Measurements from ENCODE around the gene CCZ1. TPM values are rescaled to one million over a fixed set of nuclear protein-coding genes. Genes with fewer than 3 reads are reported as not detected.
"Not testable (repeated sequence)": the region's sequence is repeated elsewhere in the genome, so short reads cannot be mapped to it uniquely, and the experiment has no call there.

CCZ1 gene
- total RNA-seq, 1 experiment from 2014 or later = 81.7 TPM

GRCh38 chr7:5884431-5884830 is 14.1 kb upstream of the CCZ1 start:
- H3K79me2 ChIP-seq (ENCODE audit: low read depth); POLR2A ChIA-PET (ENCODE audit: unreplicated experiment); H3K9me3 ChIP-seq (ENCODE audit: insufficient read depth, low read depth); H3K4me2 ChIP-seq; H3K36me3 ChIP-seq (ENCODE audit: low read depth); DNase-seq; H3K27ac ChIP-seq; BruUV-seq (replicated peaks); H3F3A ChIP-seq (ENCODE audit: insufficient read depth, low read depth); H3K4me1 ChIP-seq (replicated peaks; ENCODE audit: insufficient read depth); intact Hi-C loops (cut with micrococcal nuclease; ENCODE audit: unreplicated experiment); H3K4me3 ChIP-seq; H3K9me2 ChIP-seq (ENCODE audit: insufficient read depth); H3K27me3 ChIP-seq (ENCODE audit: insufficient read depth, low read depth); H4K20me1 ChIP-seq (ENCODE audit: insufficient read depth); H2AFZ ChIP-seq: not testable (repeated sequence)
- CTCF ChIA-PET = interaction anchor here (0.6 kb wide), 1 partner anchor 57 kb away, joined by 12 read pairs; no protein-coding TSS in a partner anchor

- H3K27ac ChIP-seq; H3K27me3 ChIP-seq (ENCODE audit: insufficient read depth, low read depth); H3K4me2 ChIP-seq; H3K36me3 ChIP-seq (ENCODE audit: low read depth); H3K9me3 ChIP-seq (ENCODE audit: insufficient read depth, low read depth); intact Hi-C loops (cut with micrococcal nuclease; ENCODE audit: unreplicated experiment); H3K4me1 ChIP-seq (replicated peaks; ENCODE audit: insufficient read depth); BruUV-seq (replicated peaks); H3F3A ChIP-seq (ENCODE audit: insufficient read depth, low read depth); H3K79me2 ChIP-seq (ENCODE audit: low read depth); H4K20me1 ChIP-seq (ENCODE audit: insufficient read depth); H3K9me2 ChIP-seq (ENCODE audit: insufficient read depth); H2AFZ ChIP-seq; H3K4me3 ChIP-seq: not testable (repeated sequence)
- CTCF ChIA-PET = interaction anchor here (0.6 kb wide), 2 partner anchors 68 to 1663 kb away, joined by 5 to 11 read pairs; no protein-coding TSS in a partner anchor
- DNase-seq = peak; percentile 51 to 63
- POLR2A ChIA-PET (ENCODE audit: unreplicated experiment) = interaction anchor here (0.6 kb wide), 1 partner anchor 1528 kb away, joined by 15 read pairs; no protein-coding TSS in a partner anchor
Observed at GRCh38 chr7:5888021-5888420, 10.5 kb upstream of the CCZ1 start.

GRCh38 chr7:5890244-5890643 is 8.3 kb upstream of the CCZ1 start:
- H4K20me1 ChIP-seq (ENCODE audit: insufficient read depth); H3K9me2 ChIP-seq (ENCODE audit: insufficient read depth); H3K79me2 ChIP-seq (ENCODE audit: low read depth); H3K36me3 ChIP-seq (ENCODE audit: low read depth); H2AFZ ChIP-seq; H3K27me3 ChIP-seq (ENCODE audit: insufficient read depth, low read depth); H3K27ac ChIP-seq; BruUV-seq (replicated peaks); DNase-seq; H3K4me1 ChIP-seq (replicated peaks; ENCODE audit: insufficient read depth); H3K4me2 ChIP-seq; H3K4me3 ChIP-seq; POLR2A ChIA-PET (ENCODE audit: unreplicated experiment); H3F3A ChIP-seq (ENCODE audit: insufficient read depth, low read depth); intact Hi-C loops (cut with micrococcal nuclease; ENCODE audit: unreplicated experiment); CTCF ChIA-PET; H3K9me3 ChIP-seq (ENCODE audit: insufficient read depth, low read depth): not testable (repeated sequence)

DNA sequence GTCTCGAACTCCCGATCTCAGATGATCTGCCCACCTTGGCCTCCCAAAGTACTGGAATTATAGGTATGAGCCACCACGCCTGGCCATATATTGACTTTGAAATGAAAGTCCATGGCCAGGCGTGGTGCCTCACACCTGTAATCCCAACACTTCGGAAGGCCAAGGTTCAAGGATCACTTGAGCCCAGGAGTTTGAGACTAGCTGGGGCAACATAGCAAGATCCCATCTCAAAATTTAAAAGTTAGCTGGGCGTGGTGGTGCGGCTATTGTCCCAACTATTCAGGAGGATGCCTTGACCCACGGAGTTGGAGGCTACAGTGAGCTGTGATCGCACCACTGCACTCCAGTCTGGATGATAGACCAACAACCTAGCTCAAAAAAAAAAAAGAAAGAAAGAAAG is 6.0 kb upstream of the CCZ1 start:
- Histone ChIP-seq H3F3A (ENCODE audit: insufficient read depth, low read depth) (0 out of 2 replicates have a peak, but pooled peaks cover 3% of the 10 kb centered on the region), H3K9me3 (ENCODE audit: insufficient read depth, low read depth) (no peaks in the 10 kb centered on the region), H3K27ac (no peak overlapping the region), H3K4me1 (replicated peaks; ENCODE audit: insufficient read depth) (no peaks in the 10 kb centered on the region; the same call in 1 of the 2 replicates), H3K4me3 (no peak overlapping the region), H3K27me3 (ENCODE audit: insufficient read depth, low read depth) (no peaks in the 10 kb centered on the region), H4K20me1 (ENCODE audit: insufficient read depth) (no peaks in the 10 kb centered on the region), H3K79me2 (ENCODE audit: low read depth) (no peaks in the 10 kb centered on the region), H2AFZ (no peak overlapping the region), H3K4me2 (no peak overlapping the region), H3K9me2 (ENCODE audit: insufficient read depth) (no peaks in the 10 kb centered on the region), H3K36me3 (ENCODE audit: low read depth) (no peaks in the 10 kb centered on the region)
- TF ChIP-seq CTCF (conservative IDR thresholded peaks at IDR 0.05) (no peak), EZH2 (IDR thresholded peaks at IDR 0.05; ENCODE audit: low read depth) (no peak)
- ChIA-PET POLR2A (ENCODE audit: unreplicated experiment) (no interaction called here), CTCF (no interaction called here)
- no TSS peak for BruUV-seq (replicated peaks)
- intact Hi-C loops (cut with micrococcal nuclease; ENCODE audit: unreplicated experiment) = no loop called here
- DNase-seq = no peak

- H3K4me1 ChIP-seq (replicated peaks; ENCODE audit: insufficient read depth); H2AFZ ChIP-seq; H3K79me2 ChIP-seq (ENCODE audit: low read depth); H3K27ac ChIP-seq; intact Hi-C loops (cut with micrococcal nuclease; ENCODE audit: unreplicated experiment); H3K9me3 ChIP-seq (ENCODE audit: insufficient read depth, low read depth); CTCF ChIA-PET; H3K9me2 ChIP-seq (ENCODE audit: insufficient read depth); H3K27me3 ChIP-seq (ENCODE audit: insufficient read depth, low read depth); BruUV-seq (replicated peaks); H3F3A ChIP-seq (ENCODE audit: insufficient read depth, low read depth); H4K20me1 ChIP-seq (ENCODE audit: insufficient read depth); H3K36me3 ChIP-seq (ENCODE audit: low read depth): not testable (repeated sequence)
- DNase-seq = peak in 1 of 2 experiments; percentile 31
- POLR2A ChIA-PET (ENCODE audit: unreplicated experiment) = interaction anchor here (0.7 kb wide), 1 partner anchor 17 kb away, joined by 6 read pairs; no protein-coding TSS in a partner anchor
- H3K4me3 ChIP-seq = peak overlapping the region; percentile 61; the same call in 1 of the 2 replicates
- peak overlapping the region; percentile 82 for H3K4me2 ChIP-seq
Observed at GRCh38 chr7:5897369-5897919, 1.1 kb upstream of the CCZ1 start.

DNA sequence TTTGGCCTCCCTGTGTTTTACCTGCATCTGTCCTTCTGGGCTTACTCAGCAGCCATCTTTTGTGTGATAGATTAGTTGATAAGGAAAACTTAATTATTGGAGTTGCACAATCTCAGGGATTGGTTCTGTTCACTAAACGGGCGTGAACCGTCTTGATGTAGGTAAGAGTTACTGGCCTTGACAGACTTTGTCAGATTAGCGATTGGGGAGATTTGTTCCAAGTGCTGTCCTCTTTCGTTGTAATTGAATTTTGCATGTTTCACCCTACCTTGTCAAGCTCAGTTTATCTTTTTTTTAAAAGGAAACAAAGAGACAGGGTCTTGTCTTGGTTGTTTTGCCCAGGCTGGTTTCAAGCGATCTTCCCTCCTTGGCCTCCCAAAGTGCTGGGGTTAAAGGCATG is 4.5 kb downstream of the CCZ1 start:
- H3K4me2 ChIP-seq; H3K27ac ChIP-seq; H2AFZ ChIP-seq; H3K79me2 ChIP-seq (ENCODE audit: low read depth); DNase-seq; H3K4me1 ChIP-seq (replicated peaks; ENCODE audit: insufficient read depth); POLR2A ChIA-PET (ENCODE audit: unreplicated experiment); H4K20me1 ChIP-seq (ENCODE audit: insufficient read depth); intact Hi-C loops (cut with micrococcal nuclease; ENCODE audit: unreplicated experiment); CTCF ChIA-PET; H3K9me2 ChIP-seq (ENCODE audit: insufficient read depth); H3F3A ChIP-seq (ENCODE audit: insufficient read depth, low read depth); H3K4me3 ChIP-seq; H3K27me3 ChIP-seq (ENCODE audit: insufficient read depth, low read depth); BruUV-seq (replicated peaks); H3K36me3 ChIP-seq (ENCODE audit: low read depth); H3K9me3 ChIP-seq (ENCODE audit: insufficient read depth, low read depth): not testable (repeated sequence)

GRCh38 chr7:5904726-5905125 is 6.2 kb downstream of the CCZ1 start:
- H3K4me1 ChIP-seq (replicated peaks; ENCODE audit: insufficient read depth); POLR2A ChIA-PET (ENCODE audit: unreplicated experiment); H3K36me3 ChIP-seq (ENCODE audit: low read depth); H3K9me2 ChIP-seq (ENCODE audit: insufficient read depth); H3K4me2 ChIP-seq; H3K79me2 ChIP-seq (ENCODE audit: low read depth); H4K20me1 ChIP-seq (ENCODE audit: insufficient read depth); DNase-seq; intact Hi-C loops (cut with micrococcal nuclease; ENCODE audit: unreplicated experiment); H3K27me3 ChIP-seq (ENCODE audit: insufficient read depth, low read depth); BruUV-seq (replicated peaks); H2AFZ ChIP-seq; CTCF ChIA-PET; H3K4me3 ChIP-seq; H3F3A ChIP-seq (ENCODE audit: insufficient read depth, low read depth); H3K27ac ChIP-seq; H3K9me3 ChIP-seq (ENCODE audit: insufficient read depth, low read depth): not testable (repeated sequence)

Data from PC-9 (cell line).